Stimulated activated CD4-positive, alpha-beta T cell treated with anti-CD3 and anti-CD28 coated beads, Interleukin-4, amount 100 ng/mL, for 48 hours (primary cell): ENCODE results near the gene EXOC7.
"Not testable (repeated sequence)": the region's sequence is repeated elsewhere in the genome, so short reads cannot be mapped to it uniquely, and the experiment has no call there.

Source experiments
- DNase-seq, 2 donors: peaks; one replicate each; pipeline ENCODE4 v3.0.0-alpha.2; 2020; ENCODE audit warnings: low read depth in 2 of 2

The EXOC7 gene

GRCh38 chr17:76046064-76046463, 57.5 kb downstream of the EXOC7 start:
- DNase-seq, result no peak

GRCh38 chr17:76044475-76045007, 59.0 kb downstream of the EXOC7 start:
- DNase-seq, result not testable (repeated sequence)

- DNase-seq, result not testable (repeated sequence)
Observed at GRCh38 chr17:76042868-76043267, 60.7 kb downstream of the EXOC7 start.

GRCh38 chr17:76040376-76040775, 63.2 kb downstream of the EXOC7 start:
- DNase-seq, result no peak

- no peak for DNase-seq
Observed at GRCh38 chr17:76039121-76039520, 64.5 kb downstream of the EXOC7 start.

- no peak for DNase-seq
Observed at GRCh38 chr17:76038050-76038449, 65.5 kb downstream of the EXOC7 start.

GRCh38 chr17:76036497-76037261, 66.9 kb downstream of the EXOC7 start:
- DNase-seq, result no peak

- DNase-seq, result no peak
Observed at GRCh38 chr17:76034428-76035350, 68.9 kb downstream of the EXOC7 start.

- no peak for DNase-seq
Observed at GRCh38 chr17:76033139-76033538, 70.4 kb downstream of the EXOC7 start.

- no peak for DNase-seq
Observed at GRCh38 chr17:76032780-76033108, 70.8 kb downstream of the EXOC7 start.

- DNase-seq, result no peak
Observed at GRCh38 chr17:76032073-76032779, 71.4 kb downstream of the EXOC7 start.
